Mucosa of gallbladder (tissue), 1 donor: ENCODE results near the gene KIF5A. TPM values are rescaled to one million over a fixed set of nuclear protein-coding genes. Genes with fewer than 3 reads are reported as not detected.

ENCODE experiments used
- DNase-seq: peaks from one replicate; pipeline ENCODE4 v3.0.0-alpha.2; 2020; ENCODE audit warnings: low spot score
- total RNA-seq: library from RNA; stranded (reverse); gene quantifications from one replicate; pipeline ENCODE4 v1.2.1, GENCODE V29; 2021
- donor health status: DM: no; HTN: no; CAD: no.

The KIF5A gene
- total RNA-seq, 1 donor from 2014 or later, result 0.81 TPM

- peak; percentile 100 for DNase-seq
Observed at GRCh38 chr12:57520053-57520818, 29.6 kb upstream of the KIF5A start, which contains the start of gene DDIT3. Gene DDIT3, minus strand, starts transcription at chr12:57520514. Its CDS starts 3,108 bp downstream, at chr12:57517406.

GRCh38 chr12:57521525-57522010 lies 28.3 kb upstream of the KIF5A start:
- DNase-seq, result peak; percentile 28

DNA sequence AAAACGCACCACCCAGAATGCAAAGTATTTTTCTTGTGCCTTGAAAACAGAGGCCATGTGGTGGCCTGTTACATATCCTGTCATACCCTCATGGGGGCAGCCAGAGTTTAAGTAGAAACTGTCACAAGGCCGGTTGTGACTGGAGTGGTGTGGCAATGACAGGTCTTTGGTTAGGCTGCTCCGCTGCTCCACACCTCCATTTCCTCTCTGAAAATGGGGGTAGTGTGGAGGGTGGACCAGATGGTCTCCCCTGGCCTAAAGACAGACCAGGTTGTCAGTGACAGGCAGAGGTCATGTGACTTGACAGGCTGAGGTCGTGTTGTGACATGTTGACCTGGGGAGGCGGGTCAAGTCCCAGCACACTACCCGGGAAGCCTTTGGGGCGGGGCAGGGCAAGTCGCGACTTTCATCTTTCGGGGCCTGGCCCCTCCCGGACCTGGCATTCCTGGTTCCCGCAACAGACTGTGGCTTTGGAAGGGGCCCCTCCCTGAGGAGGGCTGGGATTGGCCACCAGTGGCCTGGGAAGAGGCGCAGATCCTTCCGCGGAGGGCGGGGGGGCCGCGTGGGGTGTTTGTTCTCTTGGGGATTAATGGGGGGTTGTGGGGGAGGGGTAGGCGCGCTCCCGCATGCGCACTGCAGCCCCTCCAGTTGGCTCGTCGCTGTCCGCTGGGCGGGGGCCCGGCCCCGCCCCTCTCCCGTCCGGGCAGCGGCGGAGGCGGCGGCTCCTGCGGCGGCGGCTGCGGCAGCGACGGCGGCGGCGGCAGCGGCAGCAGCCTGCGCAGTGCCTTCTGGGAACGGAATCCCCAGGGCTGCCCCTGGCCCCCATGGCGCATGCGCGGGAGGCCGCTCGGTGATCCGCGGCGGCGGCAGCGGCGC lies 27.6 kb upstream of the KIF5A start, which contains the start of gene MBD6:
Gene MBD6 (plus strand): TSS at position 814 of the 876 bp plus-strand sequence. CDS start 1,480 bp downstream, outside the sequence.
- peak; percentile 93 for DNase-seq

DNA sequence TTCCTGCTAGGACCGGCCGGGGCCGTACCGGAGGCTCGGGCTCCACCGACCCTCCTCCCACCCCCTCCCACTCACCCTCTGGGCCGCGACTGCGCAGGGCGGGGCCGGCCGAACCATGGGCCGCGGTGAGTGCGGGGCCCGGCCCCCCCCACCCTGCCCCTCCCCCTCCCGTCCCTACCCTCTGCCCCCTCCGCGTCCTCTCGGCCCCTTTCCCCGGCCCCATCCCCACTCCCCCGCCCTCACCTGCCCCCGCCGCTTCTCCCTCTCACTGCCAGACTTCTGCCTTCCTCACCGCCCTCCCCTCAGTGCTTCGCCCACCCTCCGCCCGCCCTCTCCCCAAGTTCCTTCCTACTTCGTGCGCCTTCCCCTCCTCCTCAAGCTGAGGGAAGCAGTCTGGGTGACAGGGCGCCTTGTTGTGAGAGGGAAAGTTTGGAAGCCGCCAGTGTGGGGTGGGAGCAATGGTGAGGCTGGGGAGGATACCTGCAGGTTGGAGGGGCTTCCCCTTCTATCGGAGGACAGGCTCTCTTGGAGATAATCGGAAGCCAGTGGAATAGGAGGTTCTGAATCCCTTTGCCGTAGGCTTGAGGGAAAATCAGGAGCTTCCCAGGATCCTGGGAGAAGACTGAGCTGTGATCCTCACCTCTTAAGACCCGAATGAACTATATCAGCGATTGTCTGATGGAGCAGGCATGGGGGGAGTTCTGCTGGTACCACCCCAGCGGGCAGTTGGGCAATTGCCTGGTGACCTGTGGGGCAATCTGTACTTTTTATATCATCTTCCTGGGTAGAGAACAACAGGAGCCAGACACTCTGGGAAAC lies 26.7 kb upstream of the KIF5A start:
- DNase-seq, result peak; percentile 57

DNA sequence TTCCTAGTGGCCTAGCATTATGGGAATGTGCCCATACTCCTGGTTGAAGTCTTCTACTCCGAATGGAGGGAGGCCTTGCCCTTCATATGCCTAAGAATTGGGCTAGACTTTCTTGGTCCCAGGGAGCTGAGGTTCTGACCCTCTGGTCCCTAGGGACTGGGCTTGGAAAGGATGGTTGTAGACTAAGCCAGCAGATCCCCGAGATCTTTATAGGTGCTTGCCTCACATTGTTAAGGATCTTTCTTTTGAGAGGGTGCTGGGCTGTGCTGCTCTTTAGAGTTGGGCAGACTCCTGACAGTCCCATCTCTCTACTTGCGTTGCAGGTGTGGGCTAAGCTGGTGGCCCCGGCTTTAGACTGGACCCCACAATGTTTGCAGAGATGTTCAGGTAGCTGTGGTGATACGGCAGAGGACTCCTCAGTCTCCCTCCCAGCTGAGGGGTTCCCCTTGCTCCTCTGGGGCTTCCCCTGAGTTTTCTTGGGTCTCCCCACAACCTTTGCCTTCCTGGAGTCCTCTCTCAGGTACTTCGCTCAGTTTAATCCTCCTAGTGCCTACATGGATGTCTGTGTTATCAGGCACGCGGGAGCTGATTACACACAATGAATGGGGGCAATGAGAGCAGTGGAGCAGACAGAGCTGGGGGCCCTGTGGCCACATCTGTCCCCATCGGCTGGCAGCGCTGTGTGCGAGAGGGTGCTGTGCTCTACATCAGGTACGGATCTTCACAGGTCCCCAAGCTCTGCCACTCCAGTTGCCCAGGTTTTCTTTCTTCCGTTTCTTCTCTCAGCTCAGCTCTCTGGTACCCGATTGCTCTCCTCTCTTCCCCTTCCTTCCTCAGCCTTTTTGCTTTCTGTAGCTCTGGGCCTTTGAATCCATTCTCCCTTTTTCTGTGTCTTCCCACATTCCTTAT lies 25.9 kb upstream of the KIF5A start:
- DNase-seq, result no peak

- no peak for DNase-seq
Observed at GRCh38 chr12:57524814-57525614, 24.8 kb upstream of the KIF5A start.

- DNase-seq, result no peak
Observed at GRCh38 chr12:57525615-57526383, 24.0 kb upstream of the KIF5A start.

DNA sequence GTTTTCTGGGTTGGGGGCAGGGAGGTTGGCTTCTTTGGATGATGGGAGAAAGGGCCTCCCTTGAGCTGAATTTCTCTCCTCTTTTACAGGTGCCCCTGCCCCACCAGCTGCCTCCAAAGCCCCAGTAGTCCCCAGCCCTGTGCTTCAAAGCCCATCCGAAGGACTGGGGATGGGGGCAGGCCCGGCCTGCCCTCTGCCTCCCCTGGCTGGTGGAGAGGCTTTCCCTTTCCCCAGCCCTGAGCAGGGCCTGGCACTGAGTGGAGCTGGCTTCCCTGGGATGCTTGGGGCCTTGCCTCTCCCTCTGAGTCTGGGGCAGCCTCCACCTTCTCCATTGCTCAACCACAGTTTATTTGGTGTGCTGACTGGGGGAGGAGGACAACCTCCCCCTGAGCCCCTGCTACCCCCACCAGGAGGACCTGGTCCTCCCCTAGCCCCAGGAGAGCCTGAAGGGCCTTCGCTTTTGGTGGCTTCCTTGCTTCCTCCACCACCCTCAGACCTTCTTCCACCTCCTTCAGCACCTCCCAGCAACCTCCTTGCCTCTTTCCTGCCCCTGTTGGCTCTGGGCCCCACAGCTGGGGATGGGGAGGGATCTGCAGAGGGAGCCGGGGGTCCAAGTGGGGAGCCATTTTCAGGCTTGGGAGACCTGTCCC lies 23.2 kb upstream of the KIF5A start:
- DNase-seq, result no peak

- DNase-seq, result no peak
Observed at GRCh38 chr12:57527184-57527583, 22.7 kb upstream of the KIF5A start.

- no peak for DNase-seq
Observed at GRCh38 chr12:57528176-57528575, 21.7 kb upstream of the KIF5A start.

DNA sequence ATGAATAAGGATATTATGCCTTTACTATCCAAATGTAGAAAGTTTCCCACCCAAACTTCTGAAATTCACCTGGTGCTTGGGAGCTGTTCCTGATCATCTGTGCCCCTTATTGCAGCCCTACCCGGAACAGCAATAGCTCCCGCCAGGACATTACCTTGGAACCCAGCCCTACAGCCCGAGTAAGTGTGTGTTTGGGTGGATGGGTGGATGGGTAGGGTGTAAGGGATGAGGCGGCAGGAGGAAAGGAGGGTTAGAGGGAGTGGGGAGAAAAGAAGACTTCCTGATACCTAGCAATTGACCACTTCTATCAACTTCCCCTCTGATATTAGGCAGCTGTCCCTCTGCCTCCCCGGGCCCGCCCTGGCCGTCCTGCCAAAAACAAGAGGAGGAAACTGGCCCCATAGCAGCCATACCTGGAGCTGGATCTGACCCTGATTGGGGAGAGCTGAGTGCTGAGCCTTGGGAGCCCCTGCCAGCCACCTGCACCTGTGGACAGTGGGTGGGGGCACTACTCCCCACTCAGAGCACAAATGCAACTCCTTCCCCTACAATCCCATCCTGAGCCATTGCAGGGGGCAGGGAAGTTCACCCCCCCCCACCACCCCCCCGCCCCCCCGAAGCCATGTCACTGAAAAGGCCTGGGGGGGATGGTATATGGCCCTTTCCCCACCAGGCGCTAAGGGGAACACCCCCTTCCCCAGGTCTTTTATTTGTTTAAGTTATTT lies 20.9 kb upstream of the KIF5A start:
- DNase-seq, result no peak

DNA sequence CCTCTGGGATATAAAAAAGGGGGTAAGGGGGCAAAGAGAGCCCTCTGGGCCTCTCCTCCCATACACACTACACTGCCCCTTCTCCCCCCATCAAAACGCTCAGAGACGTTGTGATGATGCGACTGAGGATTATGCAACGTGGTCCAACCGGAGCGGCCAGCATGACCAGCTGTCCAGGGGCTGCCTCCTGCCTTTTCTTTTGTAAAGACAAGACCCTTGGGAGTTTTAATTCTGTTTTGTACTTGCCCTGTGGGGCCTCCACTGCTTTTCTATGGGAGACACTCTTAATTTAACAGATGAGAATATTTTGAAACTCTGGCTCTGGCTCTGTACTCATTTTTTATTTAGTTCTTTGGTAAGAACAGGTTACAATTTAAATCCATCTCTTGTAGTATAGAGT lies 20.0 kb upstream of the KIF5A start:
- no peak for DNase-seq

GRCh38 chr12:57530396-57531142 lies 19.3 kb upstream of the KIF5A start:
- no peak for DNase-seq

- DNase-seq, result no peak
Observed at GRCh38 chr12:57531836-57532235, 18.0 kb upstream of the KIF5A start.

DNA sequence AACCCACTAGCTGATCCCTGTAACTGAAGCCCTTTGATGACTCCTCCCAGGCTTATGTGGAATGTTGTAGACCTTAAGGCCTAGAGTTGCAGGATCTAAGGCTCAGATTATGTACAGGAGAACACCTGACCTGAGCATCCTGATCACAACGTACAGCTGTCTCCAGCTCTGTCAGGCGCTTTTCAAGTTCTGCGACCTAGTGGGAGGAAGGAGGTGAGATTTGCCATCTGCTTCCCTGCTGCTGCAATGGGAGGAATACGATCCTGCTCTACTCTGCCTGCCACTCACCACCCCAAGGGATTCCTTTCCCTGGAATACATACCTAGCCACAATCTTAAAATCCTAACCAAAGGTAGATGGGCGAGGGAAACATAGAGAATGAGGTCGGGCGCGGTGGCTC lies 16.7 kb upstream of the KIF5A start:
- DNase-seq, result no peak

GRCh38 chr12:57534250-57534649 lies 15.6 kb upstream of the KIF5A start:
- DNase-seq, result no peak

DNA sequence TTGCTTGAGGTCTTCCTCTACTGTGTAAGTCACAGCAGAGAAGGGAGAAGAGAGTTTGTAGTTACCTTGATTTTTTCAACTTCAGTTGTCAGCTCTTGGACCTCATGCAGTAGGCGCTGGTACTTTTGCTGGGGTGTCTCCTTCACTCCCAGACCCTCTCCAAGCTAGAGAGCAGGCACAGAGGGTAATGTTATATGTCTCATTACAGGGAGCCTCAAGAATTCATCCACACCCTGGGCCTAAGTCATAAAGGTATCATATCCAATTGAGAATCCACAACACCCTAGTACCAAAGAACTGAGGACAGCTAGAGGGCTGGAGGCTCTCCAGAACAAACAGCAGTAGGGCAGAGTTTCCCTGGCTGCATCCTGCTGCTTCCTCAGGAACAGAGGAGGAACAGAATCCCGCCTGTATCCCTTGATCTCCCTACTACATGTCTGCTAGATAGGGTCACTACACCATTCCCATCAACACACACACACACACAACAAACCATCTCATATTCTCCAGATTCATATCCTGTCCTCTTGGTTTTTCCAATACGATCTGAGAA lies 14.8 kb upstream of the KIF5A start:
- no peak for DNase-seq
